ENCODE data around the gene EDAR. TPM values are rescaled to one million over a fixed set of nuclear protein-coding genes. Genes with fewer than 3 reads are reported as not detected.

EDAR gene
- polyA plus RNA-seq, 1 donor (not counting 4 experiments of a cell fraction or from before 2014, with no cell fraction given): 0.21 TPM

GRCh38 chr2:109016376-109016775 is 27.4 kb upstream of the EDAR start:
- dilution Hi-C loops (cut with MboI; ENCODE audit: extremely low pct_ligation_motif_present, low sequenced_read_pairs): no loop called here
- Histone ChIP-seq H3K79me2 (ENCODE audit: control insufficient read depth, insufficient read depth, low read length) (no peaks in the 10 kb centered on the region), H3K27me3 (ENCODE audit: control insufficient read depth, extremely low read depth, insufficient read depth, low read length) (peaks cover 27% of the 10 kb centered on the region), H3K4me3 (ENCODE audit: control insufficient read depth in 2 of 3, extremely low read depth in 1 of 3, insufficient read depth in 2 of 3, low read depth in 1 of 3, low read length in 3 of 3) (no peak overlapping the region), H2AFZ (ENCODE audit: control insufficient read depth, low read length) (no peak overlapping the region), H3K36me3 (ENCODE audit: control insufficient read depth in 2 of 2, extremely low read depth in 1 of 2, insufficient read depth in 2 of 2, low read length in 2 of 2) (no peaks in the 10 kb centered on the region), H3K9ac (ENCODE audit: control insufficient read depth, extremely low read depth, insufficient read depth, low read length) (no peak overlapping the region), H3K27ac (ENCODE audit: control insufficient read depth, insufficient read depth, low read length) (no peak overlapping the region), H3K4me2 (ENCODE audit: control insufficient read depth, extremely low read depth, insufficient read depth, low read depth, low read length) (no peak overlapping the region), H4K20me1 (ENCODE audit: control insufficient read depth, extremely low read depth, insufficient read depth, low read length) (no peaks in the 10 kb centered on the region), H3K4me1 (ENCODE audit: control insufficient read depth, extremely low read depth, insufficient read depth, low read length) (no peaks in the 10 kb centered on the region), H3K9me1 (ENCODE audit: control insufficient read depth, extremely low read depth, insufficient read depth, low read length) (no peaks in the 10 kb centered on the region), H3K9me3 (ENCODE audit: control insufficient read depth, low read depth, low read length) (no peaks in the 10 kb centered on the region)
- TF ChIP-seq CTCF (optimal IDR thresholded peaks at IDR 0.05 in 1 of 3, IDR thresholded peaks at IDR 0.05 in 1 of 3, conservative IDR thresholded peaks at IDR 0.05 in 1 of 3; ENCODE audit: extremely low read depth in 1 of 3, insufficient read depth in 2 of 3, low read length in 3 of 3) (no peak), EZH2 (IDR thresholded peaks at IDR 0.05; ENCODE audit: low read length) (no peak)
- FAIRE-seq (no peak), DNase-seq (ENCODE audit: low read depth, low spot score) (no peak)

- no peak overlapping the region for H3K27ac ChIP-seq (ENCODE audit: control insufficient read depth, insufficient read depth, low read length)
- dilution Hi-C loops (cut with MboI; ENCODE audit: extremely low pct_ligation_motif_present, low sequenced_read_pairs): no loop called here
- H3K9ac ChIP-seq (ENCODE audit: control insufficient read depth, extremely low read depth, insufficient read depth, low read length): no peak overlapping the region
- H3K4me2 ChIP-seq (ENCODE audit: control insufficient read depth, extremely low read depth, insufficient read depth, low read depth, low read length): no peak overlapping the region
- H3K4me3 ChIP-seq (ENCODE audit: control insufficient read depth in 2 of 3, extremely low read depth in 1 of 3, insufficient read depth in 2 of 3, low read depth in 1 of 3, low read length in 3 of 3): no peak overlapping the region
- FAIRE-seq: no peak
- TF ChIP-seq CTCF (optimal IDR thresholded peaks at IDR 0.05 in 1 of 3, IDR thresholded peaks at IDR 0.05 in 1 of 3, conservative IDR thresholded peaks at IDR 0.05 in 1 of 3; ENCODE audit: extremely low read depth in 1 of 3, insufficient read depth in 2 of 3, low read length in 3 of 3): no peak
- no peak for TF ChIP-seq EZH2 (IDR thresholded peaks at IDR 0.05; ENCODE audit: low read length)
- no peaks in the 10 kb centered on the region for H3K36me3 ChIP-seq (ENCODE audit: control insufficient read depth in 2 of 2, extremely low read depth in 1 of 2, insufficient read depth in 2 of 2, low read length in 2 of 2)
- H3K27me3 ChIP-seq (ENCODE audit: control insufficient read depth, extremely low read depth, insufficient read depth, low read length): peaks cover 13% of the 10 kb centered on the region
- H4K20me1 ChIP-seq (ENCODE audit: control insufficient read depth, extremely low read depth, insufficient read depth, low read length): no peaks in the 10 kb centered on the region
- DNase-seq (ENCODE audit: low read depth, low spot score): no peak
- H3K4me1 ChIP-seq (ENCODE audit: control insufficient read depth, extremely low read depth, insufficient read depth, low read length): no peaks in the 10 kb centered on the region
- no peaks in the 10 kb centered on the region for H3K9me1 ChIP-seq (ENCODE audit: control insufficient read depth, extremely low read depth, insufficient read depth, low read length)
- no peaks in the 10 kb centered on the region for H3K9me3 ChIP-seq (ENCODE audit: control insufficient read depth, low read depth, low read length)
- no peak overlapping the region for H2AFZ ChIP-seq (ENCODE audit: control insufficient read depth, low read length)
- H3K79me2 ChIP-seq (ENCODE audit: control insufficient read depth, insufficient read depth, low read length): no peaks in the 10 kb centered on the region
These were observed 25.5 kb upstream of the EDAR start for GRCh38 chr2:109014476-109014875.
